ENCODE measurements around the gene ADGRA1. TPM values are rescaled to one million over a fixed set of nuclear protein-coding genes. Genes with fewer than 3 reads are reported as not detected.
"Not testable (repeated sequence)": the region's sequence is repeated elsewhere in the genome, so short reads cannot be mapped to it uniquely, and the experiment has no call there.

ADGRA1 gene
- polyA plus RNA-seq, 1 donor, result 2.5 TPM

GRCh38 chr10:133143546-133143945 is 55.8 kb downstream of the ADGRA1 start:
- no peak for DNase-seq (ENCODE audit: low read depth)

DNA sequence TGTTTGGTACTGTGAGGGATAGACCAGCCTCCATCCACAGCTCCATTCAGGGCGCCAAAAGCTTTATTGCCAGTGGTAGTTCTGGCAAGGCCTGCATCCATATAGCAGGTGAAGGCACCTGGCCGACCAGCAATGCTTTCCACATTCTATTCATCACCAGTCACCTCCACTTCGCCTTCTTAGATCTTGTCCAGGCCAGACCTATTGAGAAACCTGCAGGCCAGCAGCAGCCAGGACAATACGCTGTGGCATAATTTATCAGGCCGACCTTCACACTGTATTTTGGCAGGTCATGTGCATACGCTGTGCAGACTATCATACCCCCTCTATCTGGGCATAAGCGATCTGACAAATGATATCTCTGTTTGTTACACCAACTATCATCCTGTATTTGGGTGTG is 57.0 kb downstream of the ADGRA1 start:
- DNase-seq (ENCODE audit: low read depth), result no peak

DNA sequence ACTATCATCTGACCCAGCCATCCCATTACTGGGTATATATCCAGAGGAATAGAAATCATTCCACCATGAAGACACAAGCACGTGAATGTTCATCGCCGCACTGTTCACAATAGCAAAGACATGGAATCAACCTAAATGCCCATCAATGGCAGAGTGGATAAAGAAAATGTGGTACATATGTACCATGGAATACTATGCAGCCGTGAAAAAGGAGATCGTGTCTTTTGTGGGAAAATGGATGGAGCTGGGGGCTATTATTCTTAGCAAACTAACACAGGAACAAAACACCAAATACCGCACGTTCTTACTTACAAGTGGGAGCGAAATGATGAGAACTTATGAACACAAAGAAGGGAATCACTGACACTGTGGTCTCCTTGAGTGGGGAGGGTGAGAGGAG is 62.5 kb downstream of the ADGRA1 start:
- DNase-seq (ENCODE audit: low read depth), result no peak

- DNase-seq (ENCODE audit: low read depth), result no peak
Measured at GRCh38 chr10:133150656-133151055, 62.9 kb downstream of the ADGRA1 start.

DNA sequence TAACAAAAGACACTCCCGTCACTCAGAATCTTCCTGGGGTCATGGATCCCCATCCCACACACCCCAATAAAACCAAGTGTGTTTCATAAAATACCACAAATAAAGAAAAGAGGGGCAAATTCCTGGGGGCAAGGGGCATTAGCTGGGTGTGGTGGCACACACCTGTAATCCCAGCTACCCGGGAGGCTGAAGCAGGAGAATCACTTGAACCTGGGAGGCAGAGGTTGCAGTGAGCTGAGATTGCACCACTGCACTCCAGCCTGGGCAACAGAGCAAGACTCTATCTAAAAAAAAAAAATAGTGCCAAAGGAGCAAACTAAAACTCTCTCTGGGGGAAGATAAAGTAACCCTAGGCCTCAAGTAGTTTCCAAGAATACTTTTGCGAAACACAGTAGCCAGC is 63.3 kb downstream of the ADGRA1 start:
- not testable (repeated sequence) for DNase-seq (ENCODE audit: low read depth)

- no peak for DNase-seq (ENCODE audit: low read depth)
Measured at GRCh38 chr10:133151543-133151972, 63.8 kb downstream of the ADGRA1 start.

- no peak for DNase-seq (ENCODE audit: low read depth)
Measured at GRCh38 chr10:133154411-133154810, 66.7 kb downstream of the ADGRA1 start.

- DNase-seq (ENCODE audit: low read depth), result no peak
Measured at GRCh38 chr10:133154996-133155778, 67.5 kb downstream of the ADGRA1 start.

- no peak for DNase-seq (ENCODE audit: low read depth)
Measured at GRCh38 chr10:133156674-133157579, 69.2 kb downstream of the ADGRA1 start.

DNA sequence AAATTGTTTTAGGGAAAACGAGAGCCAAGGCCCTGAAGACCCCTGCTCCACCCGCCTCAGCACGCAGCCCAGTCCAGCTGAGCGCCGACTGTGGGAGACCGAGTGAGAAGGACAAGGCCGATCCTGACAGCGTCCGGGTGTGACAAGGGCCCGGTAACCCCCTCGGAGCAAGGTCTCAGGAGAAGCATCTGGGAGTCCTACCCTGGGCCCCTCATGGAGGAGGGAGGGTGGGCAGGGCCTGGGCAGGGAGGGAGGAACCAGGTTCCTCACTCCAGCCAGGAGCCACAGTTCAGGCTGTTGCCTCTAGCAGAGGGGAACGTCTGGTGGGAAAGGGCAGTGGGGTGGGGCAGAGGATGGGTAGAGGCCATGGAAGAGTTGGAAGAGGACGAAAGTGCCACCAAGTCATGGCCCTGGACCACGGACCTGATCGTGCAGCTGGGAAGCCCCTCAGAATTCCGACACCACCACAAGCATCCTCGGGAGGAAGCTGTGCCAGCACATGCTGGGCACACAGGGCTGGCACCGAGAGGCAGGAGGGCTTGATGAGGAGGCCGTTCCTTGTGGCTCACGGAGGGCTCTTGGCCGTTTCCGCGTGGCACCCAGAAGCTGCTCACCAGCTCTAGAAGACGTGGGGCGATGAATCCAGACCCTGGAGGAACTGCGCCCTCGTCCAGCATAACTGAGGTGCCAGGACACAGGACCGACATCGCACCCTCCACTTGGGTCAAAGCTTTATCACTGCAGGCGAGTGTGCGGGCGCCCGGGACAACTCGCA is 70.1 kb downstream of the ADGRA1 start:
- no peak for DNase-seq (ENCODE audit: low read depth)

DNA sequence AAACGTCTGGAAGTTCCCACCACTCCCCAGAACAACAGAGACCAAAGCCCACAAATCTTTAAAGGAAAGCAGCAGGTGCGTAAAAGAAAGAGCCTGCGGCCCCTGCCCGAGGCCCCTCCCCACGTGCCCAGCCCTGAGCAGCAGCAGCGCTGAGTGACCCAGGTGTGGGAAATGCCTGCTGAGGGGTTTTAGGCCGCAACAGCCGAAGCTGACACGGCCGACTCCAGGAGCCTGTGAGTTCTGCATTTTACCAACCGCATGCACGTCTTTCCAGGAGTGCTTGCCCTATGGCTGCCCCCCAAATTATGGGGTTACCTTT is 70.7 kb downstream of the ADGRA1 start:
- DNase-seq (ENCODE audit: low read depth), result no peak

DNA sequence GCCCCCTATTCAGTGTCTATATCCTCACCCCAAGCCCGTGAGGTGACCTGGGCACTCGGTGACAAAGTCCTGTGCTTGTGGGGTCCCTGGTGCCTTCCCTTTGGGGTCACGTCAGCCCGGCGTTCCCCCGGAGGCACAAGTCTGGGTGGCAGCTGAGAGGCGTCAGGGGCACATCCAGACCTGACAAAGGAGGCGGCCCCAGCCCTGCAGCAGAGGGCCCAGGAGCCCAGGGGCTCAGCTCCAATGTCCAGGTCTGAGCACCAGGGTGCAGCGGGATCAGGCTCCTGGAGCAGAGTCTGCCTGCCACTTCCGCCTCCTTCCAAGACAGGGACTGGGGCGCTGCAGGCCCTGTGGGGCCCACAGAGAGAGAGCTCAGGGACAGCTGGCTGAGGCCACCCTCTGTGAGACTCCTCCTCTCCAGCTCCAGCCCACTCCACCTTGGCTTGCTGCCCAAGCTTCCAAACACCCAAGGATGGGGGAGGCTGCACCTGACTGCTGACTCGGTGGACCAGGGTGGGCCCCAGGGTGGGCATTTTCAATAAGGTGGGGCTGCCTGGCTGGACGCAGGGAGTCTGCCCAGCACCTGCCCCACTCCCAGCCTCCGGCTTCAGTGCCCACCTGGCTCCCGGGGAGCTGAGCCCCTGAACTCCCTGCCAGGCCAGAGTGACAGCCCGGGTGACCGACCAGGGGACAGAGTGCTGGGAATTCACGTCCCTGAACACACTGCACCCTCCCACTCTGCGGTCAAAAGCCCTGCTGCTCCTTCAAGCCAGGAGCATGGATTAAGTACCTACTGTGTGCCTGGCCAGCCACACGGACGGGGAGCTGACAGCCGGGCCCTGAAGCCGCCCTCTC is 71.3 kb downstream of the ADGRA1 start:
- DNase-seq (ENCODE audit: low read depth), result no peak

- no peak for DNase-seq (ENCODE audit: low read depth)
Measured at GRCh38 chr10:133159611-133159949, 71.9 kb downstream of the ADGRA1 start.

DNA sequence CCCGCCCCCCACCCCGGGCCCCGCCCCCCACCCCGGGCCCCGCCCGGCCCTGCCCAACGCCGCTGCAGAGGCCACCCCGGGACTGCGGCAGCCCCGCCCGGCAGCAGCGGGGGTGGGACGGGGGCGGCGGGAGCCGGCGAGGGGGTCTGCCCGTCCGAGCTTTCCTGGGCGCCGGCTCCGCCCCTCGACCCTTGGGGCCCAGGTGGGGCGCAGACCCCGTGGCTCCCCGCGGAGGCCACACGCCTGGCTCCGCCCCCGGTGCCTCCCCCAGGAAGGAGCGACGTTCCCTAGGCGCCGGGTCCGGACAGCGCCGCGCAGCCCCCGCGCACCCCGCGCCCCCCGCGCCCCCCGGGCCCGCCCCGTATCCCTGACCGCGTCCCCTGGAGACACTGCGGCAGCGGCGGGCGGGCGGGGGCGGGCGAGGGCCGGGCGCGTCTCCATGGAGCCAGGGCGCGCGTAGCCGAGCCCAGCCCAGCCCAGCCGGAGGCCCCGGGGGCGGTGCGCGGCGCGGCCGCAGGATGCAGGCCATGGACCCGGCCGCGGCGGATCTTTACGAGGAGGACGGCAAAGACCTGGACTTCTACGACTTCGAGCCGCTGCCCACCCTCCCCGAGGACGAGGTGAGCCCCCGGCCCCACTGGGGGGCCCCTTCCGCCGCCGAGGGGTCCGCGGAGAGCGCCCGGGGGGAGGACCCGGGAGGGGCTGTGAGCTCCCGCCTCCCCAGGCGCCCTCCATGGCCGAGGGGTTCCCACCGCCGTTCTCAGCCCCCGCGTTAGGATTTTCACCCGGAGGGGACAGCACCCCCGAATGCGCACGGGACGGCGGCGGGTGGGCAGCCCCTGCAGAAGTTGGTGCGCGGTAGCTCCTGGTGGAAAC is 72.5 kb downstream of the ADGRA1 start, which contains the start of gene KNDC1:
Gene KNDC1, plus strand, starts transcription at position 270 of the 876 bp plus-strand sequence. Its CDS starts 249 bp downstream, at position 519.
- no peak for DNase-seq (ENCODE audit: low read depth)

GRCh38 chr10:133160826-133161471 is 73.2 kb downstream of the ADGRA1 start:
- no peak for DNase-seq (ENCODE audit: low read depth)

DNA sequence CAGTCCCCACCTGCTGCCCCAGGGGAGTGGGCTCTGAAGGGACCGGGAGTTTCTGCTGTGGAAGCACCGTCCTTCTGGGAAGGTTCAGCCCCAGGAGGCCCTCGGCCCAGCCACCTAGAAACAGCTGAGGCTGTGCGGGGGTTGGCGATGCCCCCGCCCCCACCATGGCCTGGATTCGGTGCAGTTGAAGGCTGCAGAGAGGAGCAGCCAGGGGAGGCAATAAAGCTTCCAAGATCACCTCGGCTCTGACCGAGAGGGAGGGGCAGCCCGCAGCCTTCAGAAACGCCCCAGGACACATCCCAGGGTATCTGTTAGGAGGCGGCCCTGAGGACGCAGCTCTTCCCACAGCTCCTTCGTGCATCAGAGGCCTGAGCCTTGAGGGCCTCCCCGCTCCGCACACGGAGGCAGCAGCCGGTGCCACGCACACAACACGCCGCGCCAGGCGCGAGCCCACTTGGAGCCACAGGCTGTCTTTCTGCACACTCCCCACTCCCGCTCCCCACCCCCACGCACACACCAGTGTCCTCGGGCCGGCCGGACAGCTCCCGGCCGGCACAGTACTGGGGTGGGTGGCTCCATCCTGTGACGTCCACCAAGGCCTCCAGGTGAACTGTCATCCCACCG is 73.9 kb downstream of the ADGRA1 start:
- DNase-seq (ENCODE audit: low read depth), result no peak

DNA sequence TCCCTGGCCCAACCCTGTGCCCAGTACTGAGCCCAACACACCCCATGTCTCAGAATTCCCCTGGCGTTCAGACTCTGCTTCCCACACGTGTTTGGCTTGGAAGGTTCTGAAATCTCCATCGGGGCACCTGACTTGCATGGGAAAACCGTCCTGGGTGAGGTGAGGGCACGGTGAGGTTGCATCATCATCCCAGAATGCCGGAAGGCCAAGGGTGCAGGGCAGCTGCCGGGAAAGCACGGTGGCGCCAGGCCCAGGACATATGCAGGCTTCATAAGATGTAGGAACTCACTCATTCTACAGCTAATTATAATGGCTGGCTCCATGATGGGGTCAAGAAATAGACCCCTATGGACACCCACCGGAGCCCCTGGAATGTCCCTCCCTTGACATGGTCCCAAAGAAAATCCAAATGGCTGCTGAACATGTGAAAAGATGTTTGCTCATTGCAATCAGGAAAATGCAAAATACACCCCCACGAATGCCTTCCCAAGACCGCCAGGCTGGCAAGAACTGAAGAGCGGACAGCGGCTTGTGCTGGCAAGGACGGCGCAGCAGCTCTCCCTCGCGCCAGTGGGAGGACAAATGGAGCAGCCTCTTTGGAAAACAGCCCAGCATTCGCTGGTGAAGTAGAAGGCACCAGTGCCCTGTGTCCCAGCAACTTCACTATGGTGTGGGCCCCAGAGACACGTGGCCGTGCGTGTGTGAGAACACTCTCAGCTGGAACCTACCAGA is 74.6 kb downstream of the ADGRA1 start:
- no peak for DNase-seq (ENCODE audit: low read depth)
